DMS 273 (cell line): Measurements from ENCODE around the gene SEMA7A.

Experiments
- DNase-seq: peaks from one replicate; lab custom pipeline; 2025; ENCODE audit not compliant: unreplicated experiment; lab: John Stamatoyannopoulos, UW

The SEMA7A gene

DNA sequence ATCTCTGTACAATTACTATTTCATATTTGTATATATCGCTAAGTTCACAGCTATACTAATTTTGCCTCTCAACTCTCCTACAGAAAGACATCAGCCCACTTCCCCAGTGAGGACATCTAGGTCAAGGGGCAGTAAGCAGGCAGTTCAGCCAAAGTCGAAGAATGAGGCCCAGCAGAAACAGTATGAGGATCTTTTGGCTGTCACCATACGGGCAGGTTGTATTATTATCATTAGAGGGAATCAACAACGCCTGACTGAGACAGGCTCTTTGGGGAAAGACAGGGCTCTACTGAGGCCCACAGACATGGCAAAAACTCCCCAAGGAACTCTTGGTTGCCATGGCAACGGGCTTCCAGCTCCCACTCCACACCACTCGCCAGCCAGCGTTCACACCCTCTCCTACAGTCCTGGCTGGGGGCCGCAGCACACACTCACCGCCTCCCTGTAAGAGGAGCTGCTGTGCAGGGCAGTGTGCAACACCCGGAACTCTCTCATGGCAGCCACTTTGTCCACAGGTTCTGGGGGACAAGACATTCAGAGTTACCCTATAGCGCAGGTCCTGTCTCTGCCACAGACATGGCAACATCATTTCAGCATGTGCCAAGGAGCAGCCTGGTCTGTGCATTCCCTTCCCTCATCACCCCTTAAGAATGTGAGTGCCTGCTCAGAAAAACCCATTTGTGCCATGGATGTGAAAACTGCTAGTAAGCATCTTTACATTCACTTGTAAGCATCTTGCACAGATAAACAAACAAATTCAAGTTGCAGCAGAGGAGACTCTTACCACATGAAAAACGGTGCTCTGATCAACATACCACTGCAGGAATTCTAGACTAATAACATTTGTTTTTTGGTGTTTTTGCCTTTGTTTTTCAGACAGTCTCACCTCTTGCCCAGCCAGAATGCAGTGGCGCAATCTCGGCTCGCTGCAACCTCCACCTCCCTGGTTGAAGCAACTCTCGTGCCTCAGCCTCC, 18.4 kb upstream of the SEMA7A start:
- DNase-seq: no peak

DNA sequence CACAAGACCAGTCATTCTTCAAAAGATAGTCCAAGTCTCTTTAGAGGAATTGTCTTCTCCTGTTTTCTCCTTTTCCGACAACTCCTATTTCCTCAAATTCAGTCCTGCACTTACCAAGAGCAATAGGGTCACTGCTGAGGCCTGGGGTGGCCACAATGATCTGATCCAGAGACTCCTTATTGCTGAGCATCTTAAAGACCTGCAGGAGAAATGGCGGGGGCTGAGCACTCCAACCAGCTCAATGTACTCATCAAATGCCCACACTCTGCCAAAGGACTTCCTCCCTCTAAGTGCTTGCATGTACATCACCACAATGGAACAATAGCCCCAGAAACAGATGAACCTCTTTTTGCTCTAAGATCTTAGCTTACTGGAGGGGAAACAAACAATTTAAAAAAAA, 17.6 kb upstream of the SEMA7A start:
- no peak for DNase-seq

DNA sequence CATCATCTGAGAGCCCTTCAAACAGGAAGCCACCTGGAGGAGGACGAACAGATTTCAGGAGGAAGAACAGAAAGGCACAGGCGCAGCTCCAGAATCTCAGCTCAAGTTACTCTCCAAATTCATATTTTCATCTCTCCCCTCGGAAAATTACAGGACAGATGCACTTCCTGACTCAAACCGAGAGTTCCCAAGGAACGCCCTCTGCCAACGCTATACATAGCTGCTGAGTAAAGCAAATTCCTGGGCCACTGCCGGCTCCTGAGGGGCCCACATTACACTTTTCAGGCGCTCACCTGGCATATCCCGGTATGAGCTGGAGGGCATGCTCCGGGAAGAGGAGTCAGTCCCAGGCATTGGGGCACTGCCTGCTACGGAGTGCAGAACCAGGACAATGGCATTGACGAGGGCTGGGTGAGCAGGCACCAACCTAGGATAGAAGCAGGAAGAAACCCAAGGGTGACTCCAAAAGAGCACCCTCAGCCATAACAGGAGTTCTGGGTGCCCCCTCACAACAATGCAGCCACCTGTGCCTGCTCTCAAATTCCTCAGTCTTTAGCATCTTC, 16.0 kb upstream of the SEMA7A start:
- no peak for DNase-seq

DNA sequence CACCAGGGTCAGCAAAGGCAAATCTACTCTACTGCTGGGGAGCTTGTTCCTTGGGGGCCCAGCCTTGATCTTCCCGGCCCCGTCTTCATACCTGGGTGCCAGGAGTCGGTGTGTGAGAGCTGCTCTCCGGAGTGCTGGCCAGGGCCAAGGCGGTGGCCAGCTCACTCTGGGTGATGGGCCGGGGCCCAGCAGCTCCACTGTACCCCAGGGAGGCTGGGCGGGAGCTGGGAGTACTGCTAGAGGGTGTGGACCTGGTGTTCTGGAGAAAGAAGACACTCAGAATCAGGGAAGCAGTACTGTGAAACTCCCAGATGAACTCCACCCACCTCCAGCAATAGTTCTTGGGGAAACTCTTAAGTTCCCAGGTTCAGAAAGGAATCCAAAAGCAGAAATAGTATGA, 15.3 kb upstream of the SEMA7A start:
- DNase-seq: no peak

DNA sequence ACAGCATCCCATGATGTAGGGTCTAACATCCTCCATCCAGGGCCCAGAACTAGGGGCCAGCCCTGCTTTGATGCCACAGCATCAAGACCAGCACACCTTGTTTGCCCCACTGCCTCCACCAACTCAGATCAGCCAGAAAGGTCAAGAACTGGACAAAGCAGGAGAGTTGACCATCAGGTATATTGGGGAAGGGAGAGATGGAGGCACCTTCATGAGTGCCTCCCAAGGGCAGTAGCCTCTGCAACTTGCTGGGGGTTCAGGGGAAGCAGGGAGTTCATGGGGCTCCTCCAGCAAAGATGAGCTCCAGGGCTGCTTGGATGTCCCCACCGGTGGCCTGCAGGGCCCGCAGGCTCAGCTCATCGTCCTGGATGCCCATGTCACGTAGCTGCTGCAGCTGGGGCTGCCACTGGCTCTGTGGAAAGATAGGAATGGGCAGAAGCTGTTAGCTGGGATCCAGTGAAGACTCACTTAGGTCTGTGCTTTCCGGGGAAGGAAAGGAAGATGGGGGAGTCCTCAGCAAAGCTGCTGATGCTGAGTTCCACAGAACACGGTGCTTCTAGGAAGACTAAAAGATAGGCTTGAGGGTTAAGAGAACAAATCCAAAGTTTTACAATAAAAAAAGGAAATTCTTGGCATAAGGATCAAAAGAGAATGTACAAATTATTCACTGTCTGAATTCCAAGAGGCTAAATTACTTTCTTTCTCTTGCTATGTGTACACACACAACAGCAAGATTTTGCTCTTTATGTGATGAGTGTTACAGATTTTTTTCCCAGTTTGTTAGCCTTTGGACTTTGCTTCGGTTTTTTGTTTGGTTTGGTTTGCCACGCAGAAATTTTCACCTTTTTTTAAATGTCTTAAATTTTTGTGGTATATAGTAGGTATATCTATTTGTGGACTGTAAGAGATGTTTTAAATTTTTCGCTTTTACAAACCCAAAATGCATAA, 12.3 kb upstream of the SEMA7A start:
- no peak for DNase-seq

DNA sequence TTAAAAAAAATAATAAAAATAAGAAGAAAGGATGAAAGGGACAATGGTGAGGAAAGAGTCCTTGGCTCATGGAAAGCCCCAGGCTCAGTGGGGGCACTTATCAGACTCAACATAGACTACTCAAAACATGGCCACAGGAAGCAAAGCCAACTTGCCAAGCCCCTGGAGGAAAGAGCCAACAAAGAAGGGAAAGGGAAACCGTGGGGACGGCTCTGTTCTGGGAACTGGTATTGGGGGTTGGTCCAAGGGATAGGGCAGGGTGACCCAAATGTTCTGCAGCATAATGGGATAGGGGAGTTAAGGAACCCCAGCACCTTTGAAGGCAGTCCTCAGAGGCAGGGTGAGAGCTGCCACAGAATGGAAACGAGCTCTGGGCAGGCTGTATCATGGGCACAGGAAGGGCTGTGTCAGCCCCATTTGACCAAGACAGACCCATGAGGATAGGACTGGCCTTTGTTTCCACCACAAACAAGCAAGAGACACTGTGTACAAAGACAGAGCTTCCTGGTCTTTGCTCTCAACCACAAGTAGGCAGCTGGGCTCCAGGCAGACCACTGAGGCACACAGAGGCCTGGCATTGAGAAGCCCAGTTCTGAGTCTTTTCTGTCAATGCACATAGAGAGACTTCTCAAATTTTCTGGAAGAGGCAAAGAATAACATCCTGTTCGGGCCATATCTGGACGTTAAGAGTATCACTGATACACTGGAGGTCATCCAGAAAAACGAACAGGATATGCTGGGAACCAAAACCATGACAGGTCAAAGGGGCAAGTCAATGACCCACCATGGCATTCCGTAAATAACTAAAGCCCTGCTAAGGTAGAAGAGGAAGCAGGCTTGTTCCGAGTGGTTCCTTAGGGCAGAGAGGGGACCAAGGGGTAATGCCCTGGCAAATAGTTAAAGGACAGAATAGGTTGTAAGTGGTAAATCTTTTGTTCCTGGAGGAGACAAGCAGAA, 10.6 kb upstream of the SEMA7A start:
- DNase-seq: no peak

DNA sequence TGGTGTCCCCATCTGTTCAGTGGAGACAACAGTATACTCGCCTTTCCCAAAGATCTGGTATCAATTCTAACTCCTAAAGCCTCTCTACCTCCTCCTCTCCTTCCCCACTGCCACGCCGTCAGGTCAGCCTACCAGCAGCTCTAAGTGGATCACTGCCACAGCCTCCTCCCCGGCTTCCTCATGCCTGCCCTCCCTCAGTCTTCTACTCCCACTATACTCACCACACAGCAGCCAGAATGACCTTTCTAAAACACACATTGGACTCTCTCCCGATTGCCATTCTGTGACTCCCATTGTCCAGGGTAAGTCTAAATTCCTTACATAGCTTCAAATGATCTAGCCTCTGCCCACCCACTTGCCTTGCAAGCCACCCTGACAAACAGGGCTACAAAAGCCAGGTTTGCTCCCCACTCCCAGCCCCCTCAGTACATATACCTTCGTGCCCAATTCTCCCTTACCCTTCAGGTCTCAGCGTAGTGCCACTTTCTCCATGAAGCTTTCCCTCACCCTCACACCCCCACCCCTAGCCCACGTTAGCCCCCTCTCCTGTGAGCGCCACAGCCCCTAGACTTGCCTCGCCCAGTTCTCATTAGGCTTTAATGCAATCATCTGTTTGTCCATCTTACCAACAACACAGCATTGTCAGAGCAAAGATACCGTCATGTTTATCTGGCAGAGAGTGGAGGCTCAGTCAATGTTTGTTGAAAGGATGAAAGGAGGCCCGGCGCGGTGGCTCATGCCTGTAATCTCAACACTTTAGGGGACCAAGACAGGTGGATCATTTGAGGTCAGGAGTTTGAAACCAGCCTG, 9.5 kb upstream of the SEMA7A start:
- DNase-seq: no peak

DNA sequence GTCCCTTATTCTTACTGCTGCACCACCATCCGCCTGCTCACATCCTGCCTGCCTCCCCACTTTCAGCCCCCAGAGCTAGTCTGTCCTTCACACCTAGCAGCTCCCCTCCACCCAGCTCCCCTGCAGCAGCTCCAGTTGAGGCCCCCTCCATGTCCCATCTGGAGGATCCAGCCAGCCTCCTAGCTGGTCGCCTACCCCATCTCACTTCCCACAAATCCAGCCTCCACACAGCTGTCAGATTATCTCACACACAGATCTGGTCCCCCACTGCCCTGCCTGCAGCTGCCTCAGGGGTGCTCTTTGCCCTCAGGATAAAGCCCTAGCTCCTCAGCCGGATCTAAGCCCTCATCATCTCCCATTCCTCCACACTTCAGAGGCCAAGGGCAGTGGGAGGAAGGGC, 8.8 kb upstream of the SEMA7A start:
- peak; percentile 12 for DNase-seq

DNA sequence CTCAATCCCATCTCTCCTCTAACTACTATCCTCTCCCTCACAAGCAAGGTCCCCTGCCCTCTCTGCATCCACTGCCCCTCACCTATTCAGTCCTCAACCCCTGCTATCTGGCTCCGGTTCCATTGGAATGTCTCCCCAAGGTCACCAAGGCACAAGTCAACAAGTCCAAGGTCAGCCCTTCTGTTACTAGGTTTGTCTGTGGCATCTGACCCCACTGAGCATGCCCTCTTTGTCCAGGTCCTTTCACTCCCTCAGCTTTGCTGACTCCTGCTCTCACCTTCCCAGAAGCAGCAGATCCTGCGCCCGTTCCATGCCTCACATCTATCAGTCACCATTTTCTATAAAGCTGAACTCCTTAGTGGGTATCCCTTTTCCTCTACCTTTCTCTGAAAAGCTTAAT, 8.3 kb upstream of the SEMA7A start:
- DNase-seq: no peak

DNA sequence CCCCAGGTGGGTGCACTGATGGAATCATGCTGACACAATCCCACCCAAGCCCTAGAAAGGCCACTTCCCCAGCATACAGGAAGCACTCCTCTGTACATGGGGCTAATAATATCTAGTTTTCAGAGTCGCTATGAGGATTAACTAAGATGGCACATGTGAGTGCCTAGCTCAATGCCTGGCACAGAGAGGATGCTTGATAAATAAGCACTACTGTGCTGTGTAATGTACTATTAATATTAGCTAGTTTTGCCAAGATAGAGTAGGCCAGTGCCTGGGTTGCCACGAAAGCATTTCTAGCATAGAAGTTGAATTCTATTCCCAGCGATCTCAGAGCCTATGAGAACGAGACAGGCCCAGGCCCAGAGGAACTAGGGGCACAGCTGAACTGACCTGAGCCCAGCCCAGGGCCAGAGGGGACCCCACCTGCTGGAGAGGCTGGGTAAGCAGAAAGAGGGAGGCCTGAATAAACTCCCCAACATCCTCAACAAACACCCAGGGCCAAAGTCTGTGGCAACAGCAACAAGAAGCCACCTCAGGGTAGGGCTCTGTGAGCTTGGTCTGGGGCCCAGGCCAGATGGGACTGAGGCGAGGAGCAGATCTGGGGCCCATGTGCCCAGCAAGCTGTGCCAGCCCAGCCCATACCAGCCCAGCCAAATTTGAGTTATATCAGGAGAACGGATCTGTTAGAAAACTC, 7.6 kb upstream of the SEMA7A start:
- no peak for DNase-seq

DNA sequence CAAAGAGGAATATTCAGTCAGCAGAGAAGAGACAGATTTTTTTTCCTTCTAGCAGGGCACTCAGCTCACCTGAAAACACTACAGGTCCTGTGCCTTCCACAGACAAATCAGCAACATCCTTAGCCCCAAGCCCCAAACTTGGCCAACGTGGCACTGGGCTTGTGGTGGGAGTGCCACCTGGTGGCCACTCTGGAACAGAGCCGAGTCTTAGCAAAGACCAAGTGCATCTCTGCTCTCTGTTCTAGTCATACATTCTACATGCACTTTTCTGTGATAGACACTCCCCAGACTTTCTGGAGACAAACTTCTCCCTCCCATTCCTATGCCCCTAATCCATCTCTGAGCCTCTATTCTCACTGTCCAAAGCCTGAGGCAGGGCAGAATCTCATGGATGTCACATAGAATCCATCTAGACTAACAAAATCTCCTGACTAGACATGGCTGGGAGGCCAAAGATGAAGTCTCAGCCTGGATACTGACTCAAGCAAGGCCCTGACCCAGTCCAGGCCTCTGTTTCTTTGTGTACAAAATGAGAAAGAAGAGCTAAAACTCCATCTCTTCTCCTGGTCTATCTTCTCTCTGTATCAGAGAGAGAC, 5.1 kb upstream of the SEMA7A start:
- DNase-seq: peak; percentile 79

DNA sequence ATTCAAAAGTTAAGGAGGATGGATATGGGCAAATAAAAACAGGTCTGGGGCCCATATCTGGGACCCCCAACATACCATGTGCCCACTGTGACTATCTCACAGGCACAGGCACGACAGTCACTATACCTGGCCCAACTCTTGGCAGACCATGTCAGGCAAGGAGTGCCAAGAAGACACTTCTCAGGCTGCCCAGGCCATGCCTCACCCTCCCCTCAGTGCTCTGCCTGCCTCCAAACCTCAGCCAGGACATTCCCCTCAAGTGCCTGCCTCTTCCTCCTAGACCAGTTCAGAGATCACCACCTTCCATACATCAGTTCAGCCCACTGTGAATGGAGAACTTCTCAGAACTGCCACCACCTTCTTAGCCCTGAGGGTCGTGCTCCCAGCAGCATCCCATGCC, 4.4 kb upstream of the SEMA7A start:
- DNase-seq: no peak

DNA sequence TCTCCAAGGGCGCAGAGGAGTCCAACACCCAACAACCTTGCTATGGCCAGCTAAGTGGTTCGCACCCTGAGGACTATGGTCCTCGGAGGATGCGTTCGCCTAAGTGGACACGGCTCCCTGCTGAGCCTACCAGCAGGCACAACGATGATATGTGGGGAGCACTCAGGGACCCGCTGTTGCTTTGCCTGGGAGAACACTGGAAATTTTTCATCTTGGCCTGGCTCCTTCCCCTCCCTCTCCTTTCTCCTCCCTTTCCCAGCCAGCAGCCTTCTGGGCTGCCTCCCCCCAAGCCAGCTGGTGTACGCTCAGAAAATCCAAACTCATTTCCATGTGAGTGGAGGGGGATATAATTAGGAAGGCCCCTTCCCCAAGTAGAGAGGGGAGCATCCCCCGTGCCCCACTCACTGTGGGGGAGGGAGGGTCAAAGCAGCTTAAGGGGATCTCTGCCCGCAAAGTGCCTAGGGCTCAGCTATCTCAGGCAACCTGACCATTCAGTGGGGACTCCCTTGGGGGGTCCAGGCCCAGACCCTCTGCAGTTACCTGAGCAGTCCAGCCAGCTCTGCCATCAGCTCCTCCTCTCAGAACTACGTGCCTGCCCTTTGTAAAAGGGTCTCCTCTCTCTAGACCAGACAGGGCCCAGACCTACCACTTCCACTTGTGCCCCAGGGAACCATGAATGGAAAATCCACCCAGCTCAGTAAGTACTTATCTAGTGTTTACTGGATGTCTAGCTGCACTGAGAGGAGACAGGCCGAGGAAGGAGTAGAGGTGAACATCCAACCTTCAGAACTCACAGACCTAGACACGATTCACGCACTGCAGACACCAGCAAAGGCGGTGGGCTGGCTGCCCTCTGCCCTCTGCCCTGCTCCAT, 742 bp upstream of the SEMA7A start:
- peak; percentile 23 for DNase-seq

DNA sequence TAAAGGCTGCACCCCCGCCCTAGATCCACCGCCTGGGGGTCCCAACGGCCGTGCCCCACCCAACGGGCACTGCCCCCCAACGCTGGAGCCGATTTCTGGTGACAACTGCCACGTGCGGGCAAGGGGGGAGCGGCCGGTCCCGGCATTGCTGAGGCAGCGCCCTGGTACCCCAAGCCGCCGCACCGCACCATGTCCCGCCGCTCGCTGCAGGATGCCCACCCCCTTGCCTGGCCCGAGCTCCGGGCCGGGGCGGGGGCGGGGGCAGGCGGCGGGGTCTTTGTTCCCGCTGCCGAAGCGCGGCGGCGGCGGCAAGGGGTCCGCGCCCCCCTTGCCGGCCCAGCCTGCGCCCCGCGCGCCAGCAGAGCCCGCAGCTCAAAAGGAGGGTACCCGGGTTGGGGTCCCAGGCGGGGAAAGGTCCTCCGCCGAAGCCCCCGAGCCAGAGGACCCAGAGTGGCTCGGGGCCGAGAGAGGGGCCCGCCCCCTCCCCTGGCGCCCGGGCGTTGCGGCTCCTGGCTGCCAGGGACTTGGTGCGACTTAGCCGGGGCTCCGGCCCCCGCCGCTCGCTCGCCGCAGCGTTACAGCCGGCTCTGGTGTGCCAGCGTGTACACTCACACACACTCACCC, 678 bp downstream of the SEMA7A start:
- no peak for DNase-seq

DNA sequence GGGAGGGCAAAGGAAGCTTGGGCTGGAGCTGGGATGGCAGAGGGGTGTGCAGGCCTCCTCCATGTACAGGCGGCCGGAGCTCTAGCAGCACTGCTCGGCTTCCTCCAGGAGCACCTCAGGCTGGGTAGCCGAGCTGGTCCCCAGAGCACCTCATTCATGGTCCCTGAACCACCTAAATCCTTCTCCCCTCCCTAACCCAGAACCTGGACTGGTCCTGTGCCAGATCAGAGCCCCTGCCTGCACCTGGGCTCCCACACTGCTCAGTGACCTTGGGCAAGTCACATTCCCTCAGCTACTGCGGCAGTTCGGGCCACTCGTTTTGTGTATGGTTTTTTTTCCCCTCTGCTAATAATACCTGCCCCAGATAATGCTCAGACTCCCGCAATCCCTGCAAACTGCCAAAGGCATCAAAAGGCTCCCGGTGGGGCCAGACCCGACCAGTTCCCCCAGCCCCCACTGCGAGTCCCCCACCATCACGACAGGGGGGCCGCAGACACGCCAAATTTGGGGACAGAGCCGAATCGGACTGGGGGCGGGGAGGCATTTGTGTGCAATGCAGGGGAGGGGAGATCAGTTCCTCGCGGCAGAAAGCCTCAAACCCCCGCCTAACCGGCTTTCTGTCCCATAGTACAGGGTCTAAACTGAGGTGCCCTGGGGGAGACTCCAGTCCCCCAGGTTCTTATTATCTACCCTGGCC, 1.3 kb downstream of the SEMA7A start:
- no peak for DNase-seq

DNA sequence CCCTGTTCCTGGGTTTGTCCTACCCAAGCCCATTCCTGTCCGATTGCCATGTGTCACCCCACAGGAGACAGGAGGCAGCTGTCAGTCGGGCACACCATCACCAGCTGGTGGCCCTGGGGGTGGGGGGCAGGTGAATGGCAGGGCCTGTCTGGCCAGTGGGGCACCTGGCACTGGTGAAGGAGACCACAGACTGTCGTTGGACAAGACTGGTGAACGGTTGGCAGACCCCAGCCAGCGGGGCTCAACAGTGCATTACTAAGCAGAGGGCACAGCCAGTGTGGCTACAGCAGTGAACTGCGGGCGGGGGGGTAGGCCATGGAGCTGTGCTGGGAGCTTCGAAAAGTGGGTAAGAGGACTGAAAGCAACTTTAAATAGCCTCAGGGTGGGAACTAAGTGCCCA, 2.1 kb downstream of the SEMA7A start:
- no peak for DNase-seq

DNA sequence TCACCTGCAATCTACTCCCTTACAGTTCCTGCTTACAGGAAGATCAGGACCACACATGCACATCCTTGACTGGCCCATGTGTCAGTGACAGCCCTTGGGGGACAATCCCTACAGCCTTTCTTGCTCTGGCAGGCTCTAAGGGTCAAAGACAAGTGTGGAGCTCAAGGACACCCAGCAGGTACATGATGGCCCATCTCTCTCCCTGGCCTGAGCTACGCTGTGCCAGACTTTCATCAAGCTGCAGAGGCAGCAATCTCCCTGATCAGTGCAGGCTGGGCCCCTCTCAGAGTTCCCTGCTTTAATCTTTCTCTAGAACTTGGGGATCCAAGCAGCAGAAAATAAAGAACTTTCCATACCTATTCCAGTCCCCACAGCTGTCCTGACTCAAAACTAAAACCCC, 2.6 kb downstream of the SEMA7A start:
- DNase-seq: no peak
